Measurements from ENCODE around the gene GALNT10. TPM values are rescaled to one million over a fixed set of nuclear protein-coding genes. Genes with fewer than 3 reads are reported as not detected.

Gene GALNT10
- polyA plus RNA-seq, 1 of the 3 experiments (the other 2 are of a cell fraction): 56.3 TPM

- TF ChIP-seq USF2 (IDR thresholded peaks at IDR 0.05; ENCODE audit: borderline replicate concordance, low read depth, low read length) (no peak), JUND (IDR thresholded peaks at IDR 0.05) (no peak), EP300 (IDR thresholded peaks at IDR 0.05; ENCODE audit: borderline replicate concordance in 1 of 2, low read depth in 1 of 2, low read length in 1 of 2) (no peak), EZH2phosphoT487 (IDR thresholded peaks at IDR 0.05; ENCODE audit: borderline replicate concordance, low read depth) (no peak), RFX5 (IDR thresholded peaks at IDR 0.05; ENCODE audit: low read length) (no peak), SMC3 (IDR thresholded peaks at IDR 0.05; ENCODE audit: low read depth, low read length) (no peak), TAF1 (IDR thresholded peaks at IDR 0.05; ENCODE audit: borderline replicate concordance, low read depth, low read length) (no peak), PBX3 (IDR thresholded peaks at IDR 0.05) (no peak), NFIC (IDR thresholded peaks at IDR 0.05; ENCODE audit: borderline replicate concordance) (no peak), TEAD4 (IDR thresholded peaks at IDR 0.05; ENCODE audit: borderline replicate concordance, insufficient read depth) (no peak), TCF12 (IDR thresholded peaks at IDR 0.05) (no peak), RXRA (IDR thresholded peaks at IDR 0.05; ENCODE audit: borderline replicate concordance, low read depth) (no peak), YY1 (IDR thresholded peaks at IDR 0.05; ENCODE audit: low read depth) (no peak), FOXJ3 (CRISPR knock-in tag; IDR thresholded peaks at IDR 0.05) (no peak), MXI1 (IDR thresholded peaks at IDR 0.05; ENCODE audit: low read depth, low read length) (no peak), RCOR1 (IDR thresholded peaks at IDR 0.05; ENCODE audit: low read length) (no peak), GATA2 (CRISPR knock-in tag; IDR thresholded peaks at IDR 0.05) (no peak)
- TF ChIP-seq, protein P1, sequence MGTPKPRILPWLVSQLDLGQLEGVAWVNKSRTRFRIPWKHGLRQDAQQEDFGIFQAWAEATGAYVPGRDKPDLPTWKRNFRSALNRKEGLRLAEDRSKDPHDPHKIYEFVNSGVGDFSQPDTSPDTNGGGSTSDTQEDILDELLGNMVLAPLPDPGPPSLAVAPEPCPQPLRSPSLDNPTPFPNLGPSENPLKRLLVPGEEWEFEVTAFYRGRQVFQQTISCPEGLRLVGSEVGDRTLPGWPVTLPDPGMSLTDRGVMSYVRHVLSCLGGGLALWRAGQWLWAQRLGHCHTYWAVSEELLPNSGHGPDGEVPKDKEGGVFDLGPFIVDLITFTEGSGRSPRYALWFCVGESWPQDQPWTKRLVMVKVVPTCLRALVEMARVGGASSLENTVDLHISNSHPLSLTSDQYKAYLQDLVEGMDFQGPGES (IDR thresholded peaks at IDR 0.05; ENCODE audit: low read depth, low read length): no peak
- TF ChIP-seq, protein P2, sequence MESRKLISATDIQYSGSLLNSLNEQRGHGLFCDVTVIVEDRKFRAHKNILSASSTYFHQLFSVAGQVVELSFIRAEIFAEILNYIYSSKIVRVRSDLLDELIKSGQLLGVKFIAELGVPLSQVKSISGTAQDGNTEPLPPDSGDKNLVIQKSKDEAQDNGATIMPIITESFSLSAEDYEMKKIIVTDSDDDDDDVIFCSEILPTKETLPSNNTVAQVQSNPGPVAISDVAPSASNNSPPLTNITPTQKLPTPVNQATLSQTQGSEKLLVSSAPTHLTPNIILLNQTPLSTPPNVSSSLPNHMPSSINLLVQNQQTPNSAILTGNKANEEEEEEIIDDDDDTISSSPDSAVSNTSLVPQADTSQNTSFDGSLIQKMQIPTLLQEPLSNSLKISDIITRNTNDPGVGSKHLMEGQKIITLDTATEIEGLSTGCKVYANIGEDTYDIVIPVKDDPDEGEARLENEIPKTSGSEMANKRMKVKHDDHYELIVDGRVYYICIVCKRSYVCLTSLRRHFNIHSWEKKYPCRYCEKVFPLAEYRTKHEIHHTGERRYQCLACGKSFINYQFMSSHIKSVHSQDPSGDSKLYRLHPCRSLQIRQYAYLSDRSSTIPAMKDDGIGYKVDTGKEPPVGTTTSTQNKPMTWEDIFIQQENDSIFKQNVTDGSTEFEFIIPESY (IDR thresholded peaks at IDR 0.05; ENCODE audit: borderline replicate concordance, low read depth): no peak
- TF ChIP-seq, protein P3, sequence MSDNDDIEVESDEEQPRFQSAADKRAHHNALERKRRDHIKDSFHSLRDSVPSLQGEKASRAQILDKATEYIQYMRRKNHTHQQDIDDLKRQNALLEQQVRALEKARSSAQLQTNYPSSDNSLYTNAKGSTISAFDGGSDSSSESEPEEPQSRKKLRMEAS (IDR thresholded peaks at IDR 0.05; ENCODE audit: low read depth): no peak
- Histone ChIP-seq H3K79me2 (ENCODE audit: insufficient read depth) (peaks cover 48% of the 10 kb centered on the region; the same call in 1 of the 2 replicates), H3K27ac (ENCODE audit: low read depth in 2 of 2, low read length in 1 of 2) (no peak overlapping the region), H3K4me2 (no peak overlapping the region), H3K4me3 (ENCODE audit: low read depth in 2 of 2, low read length in 1 of 2) (no peak overlapping the region), H3K36me3 (replicated peaks in 1 of 2; ENCODE audit: control insufficient read depth in 1 of 2, insufficient read depth in 2 of 2, low read length in 1 of 2) (peaks cover 35 to 40% of the 10 kb centered on the region in 2 experiments), H3F3A (replicated peaks; ENCODE audit: insufficient read depth) (no peaks in the 10 kb centered on the region), H2AFZ (ENCODE audit: low read depth) (no peak overlapping the region), H3K9me3 (no peaks in the 10 kb centered on the region), H3K27me3 (ENCODE audit: insufficient read depth) (no peaks in the 10 kb centered on the region), H4K20me1 (ENCODE audit: insufficient read depth) (no peaks in the 10 kb centered on the region), H3K9ac (no peak overlapping the region), H3K9me2 (no peaks in the 10 kb centered on the region), H3K4me1 (ENCODE audit: control insufficient read depth in 1 of 2, insufficient read depth in 2 of 2, low read depth in 1 of 2, low read length in 1 of 2) (no peaks in the 10 kb centered on the region; a peak in 1 of 4 replicates)
- no peak for DNase-seq
- CTCF ChIA-PET: no interaction called here
- POLR2A ChIA-PET: no interaction called here
- WGBS (ENCODE audit: low lambda C conversion rate): 100% methylated on average over 3 of the region's 3 CpGs
Measured at GRCh38 chr5:154329062-154329461, 138.5 kb downstream of the GALNT10 start.
